ENCODE results near the gene NHERF2. TPM values are rescaled to one million over a fixed set of nuclear protein-coding genes. Genes with fewer than 3 reads are reported as not detected.

The NHERF2 gene
- total and polyA plus RNA-seq, 7 experiments from 2014 or later = 0.33 to 3.8 (median 3.5) TPM

DNA sequence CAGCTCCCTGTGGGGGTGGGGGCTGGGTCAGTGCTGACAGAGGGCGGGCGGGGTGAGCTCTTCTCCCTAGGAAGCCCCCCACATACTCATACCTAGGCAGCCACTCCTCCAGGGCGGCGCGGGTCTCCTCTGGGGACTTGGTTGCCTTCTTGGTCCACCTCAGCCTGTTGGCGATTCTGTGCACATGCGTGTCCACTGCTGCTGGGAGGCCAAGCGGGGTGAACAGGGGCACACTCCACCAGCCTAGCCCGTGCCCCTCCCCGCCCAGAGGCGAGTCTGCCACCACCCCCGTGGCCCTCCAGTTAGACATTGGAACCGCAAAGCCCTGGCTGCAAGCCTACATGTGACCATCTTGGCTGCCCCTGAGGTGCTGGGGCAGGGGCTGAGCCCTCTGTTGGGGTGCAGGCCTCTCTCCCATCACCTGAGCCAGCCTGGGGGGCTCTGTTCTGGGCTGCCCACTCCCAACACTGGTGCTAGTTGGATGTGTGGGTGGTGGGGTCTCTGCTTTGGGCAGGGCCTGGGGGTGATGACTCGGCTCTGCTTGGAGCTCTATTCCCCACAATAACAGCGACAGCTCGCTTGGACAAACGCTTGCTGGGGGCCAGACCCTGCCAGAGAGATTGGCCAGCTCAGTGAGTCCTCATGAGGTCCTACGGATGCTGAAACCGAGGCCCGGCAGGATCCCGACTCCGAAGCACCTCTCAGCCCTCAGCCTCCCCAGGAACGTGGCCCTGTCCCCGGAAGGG lies 13.5 kb downstream of the NHERF2 start:
- Histone ChIP-seq H3K36me3 (ENCODE audit: control insufficient read depth in 2 of 3, insufficient read depth in 3 of 3, low read length in 3 of 3) (peaks cover 0 to 4% (median 0%) of the 10 kb centered on the region in 3 experiments), H3K27me3 (ENCODE audit: control insufficient read depth in 2 of 2, insufficient read depth in 2 of 2, low read length in 2 of 2) (no peaks in the 10 kb centered on the region), H3K4me1 (ENCODE audit: control insufficient read depth in 2 of 2, insufficient read depth in 2 of 2, low read length in 2 of 2) (no peaks in the 10 kb centered on the region), H3K4me3 (ENCODE audit: low read length) (no peak overlapping the region), H3K27ac (ENCODE audit: low read depth, low read length) (no peak overlapping the region), H3K9me3 (ENCODE audit: control insufficient read depth in 2 of 3, low read length in 3 of 3) (no peaks in the 10 kb centered on the region)
- Mint-ChIP-seq H3K9me3 (peaks cover 0 to 1% (median 0%) of the 10 kb centered on the region in 11 donors), H3K4me1 (peaks cover 0 to 2% (median 0%) of the 10 kb centered on the region in 7 donors), H3K27ac (no peak overlapping the region), H3K4me3 (no peak overlapping the region), H3K36me3 (no peaks in the 10 kb centered on the region), H3K27me3 (no peaks in the 10 kb centered on the region)
- DNase-seq = no peak
- intact Hi-C loops (cut with micrococcal nuclease) = no loop called here
- ChIA-PET POLR2A (no interaction called here), CTCF (interaction anchor here (0.8 kb wide), 1 partner anchor 8 kb away, joined by 3 read pairs; the partner anchor contains the start of genes NTHL1 and TSC2)
- ATAC-seq = no peak

DNA sequence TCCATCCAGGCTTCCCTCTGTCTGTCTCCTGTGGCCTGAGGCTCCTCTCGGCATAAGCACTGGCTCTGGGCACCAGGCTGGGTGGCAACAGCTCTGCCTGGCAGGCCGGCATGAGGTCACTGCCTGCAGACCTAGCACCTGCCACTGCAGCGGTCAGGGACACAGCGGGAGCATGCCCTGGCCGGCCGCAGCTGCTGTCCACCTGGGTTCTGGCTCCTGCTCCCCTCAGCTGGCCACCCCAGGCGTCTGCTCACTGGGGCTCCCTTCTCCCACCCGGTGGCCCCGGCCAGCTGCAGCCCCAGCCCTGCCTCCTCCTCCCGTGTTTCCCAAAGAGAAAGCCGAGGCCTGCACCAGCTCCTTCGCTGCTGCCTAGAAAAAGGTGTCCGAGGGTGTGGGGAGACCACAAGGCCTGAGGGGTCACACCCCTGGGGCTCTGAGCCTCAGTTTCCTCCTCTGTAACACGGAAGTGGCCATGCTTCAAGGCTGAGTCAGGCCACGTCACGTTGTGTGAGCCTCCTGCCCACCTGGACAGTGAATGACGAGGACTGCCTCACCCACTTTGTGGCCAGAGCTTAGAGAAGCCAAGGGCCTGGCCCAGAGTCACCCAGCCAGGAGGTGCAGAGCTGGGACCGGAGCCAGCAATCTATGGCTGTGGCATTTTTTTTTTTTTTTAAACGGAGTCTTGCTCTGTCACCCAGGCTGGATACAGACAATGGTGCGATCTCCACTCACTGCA lies 14.3 kb downstream of the NHERF2 start:
- DNase-seq (no peak), ATAC-seq (no peak)
- H3K27ac Mint-ChIP-seq = no peak overlapping the region
- ChIA-PET POLR2A (no interaction called here), CTCF (interaction anchor here (0.7 to 0.8 kb wide), 2 partner anchors 17 to 86 kb away, joined by 3 to 4 read pairs; no protein-coding TSS in a partner anchor)
- intact Hi-C loops (cut with micrococcal nuclease) = no loop called here
- H3K9me3 Mint-ChIP-seq = peaks cover 0 to 1% (median 0%) of the 10 kb centered on the region in 11 donors
- H3K4me1 Mint-ChIP-seq = peaks cover 0 to 2% (median 0%) of the 10 kb centered on the region in 7 donors
- no peaks in the 10 kb centered on the region for H3K36me3 Mint-ChIP-seq
- Histone ChIP-seq H3K4me1 (ENCODE audit: control insufficient read depth in 2 of 2, insufficient read depth in 2 of 2, low read length in 2 of 2) (no peaks in the 10 kb centered on the region), H3K27ac (ENCODE audit: low read depth, low read length) (no peak overlapping the region), H3K9me3 (ENCODE audit: control insufficient read depth in 2 of 3, low read length in 3 of 3) (no peaks in the 10 kb centered on the region), H3K4me3 (ENCODE audit: low read length) (no peak overlapping the region), H3K36me3 (ENCODE audit: control insufficient read depth in 2 of 3, insufficient read depth in 3 of 3, low read length in 3 of 3) (peaks cover 0 to 4% (median 0%) of the 10 kb centered on the region in 3 experiments), H3K27me3 (ENCODE audit: control insufficient read depth in 2 of 2, insufficient read depth in 2 of 2, low read length in 2 of 2) (no peaks in the 10 kb centered on the region)
- no peak overlapping the region for H3K4me3 Mint-ChIP-seq
- no peaks in the 10 kb centered on the region for H3K27me3 Mint-ChIP-seq

DNA sequence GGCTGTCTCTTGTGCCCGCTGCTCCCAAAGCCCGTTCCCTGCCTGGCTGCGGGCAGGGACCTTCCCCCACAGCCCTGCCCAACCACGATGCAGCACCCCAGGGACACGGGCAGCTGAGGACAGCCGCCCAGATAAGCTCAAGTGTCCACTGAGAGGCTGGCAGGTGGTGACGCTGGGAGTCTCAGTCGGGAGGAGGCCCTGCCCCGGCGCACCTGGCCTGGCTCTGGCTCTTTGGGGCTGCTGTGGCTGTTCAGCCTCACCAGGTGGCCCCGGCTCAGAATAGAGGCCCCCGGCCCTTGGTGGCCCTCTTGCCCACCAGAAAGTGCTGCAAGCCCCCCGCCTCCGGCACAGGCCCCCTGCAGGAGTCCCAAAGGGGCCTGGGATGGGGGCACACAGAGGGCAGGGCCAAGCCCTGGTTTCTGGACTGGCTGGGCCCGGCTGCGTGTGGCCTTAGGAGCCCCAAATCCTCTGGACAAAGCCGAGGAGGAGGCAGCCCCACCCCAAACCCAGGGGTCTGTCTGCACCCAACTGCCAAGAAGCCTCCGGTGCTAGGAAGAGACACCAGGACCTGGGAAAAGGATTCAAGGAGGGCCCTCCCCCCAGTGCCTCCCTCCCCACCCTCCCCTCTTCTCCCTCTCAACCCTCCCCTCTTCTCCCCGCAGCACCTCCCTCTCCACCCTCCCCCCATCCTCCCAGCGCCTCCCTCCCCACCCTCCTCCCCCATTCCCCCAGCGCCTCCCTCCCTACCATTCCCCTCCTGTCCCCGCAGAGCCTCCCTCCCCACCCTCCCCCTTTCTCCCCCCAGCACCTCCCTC lies 15.7 kb downstream of the NHERF2 start:
- POLR2A ChIA-PET = no interaction called here
- H3K4me3 Mint-ChIP-seq = no peak overlapping the region

DNA sequence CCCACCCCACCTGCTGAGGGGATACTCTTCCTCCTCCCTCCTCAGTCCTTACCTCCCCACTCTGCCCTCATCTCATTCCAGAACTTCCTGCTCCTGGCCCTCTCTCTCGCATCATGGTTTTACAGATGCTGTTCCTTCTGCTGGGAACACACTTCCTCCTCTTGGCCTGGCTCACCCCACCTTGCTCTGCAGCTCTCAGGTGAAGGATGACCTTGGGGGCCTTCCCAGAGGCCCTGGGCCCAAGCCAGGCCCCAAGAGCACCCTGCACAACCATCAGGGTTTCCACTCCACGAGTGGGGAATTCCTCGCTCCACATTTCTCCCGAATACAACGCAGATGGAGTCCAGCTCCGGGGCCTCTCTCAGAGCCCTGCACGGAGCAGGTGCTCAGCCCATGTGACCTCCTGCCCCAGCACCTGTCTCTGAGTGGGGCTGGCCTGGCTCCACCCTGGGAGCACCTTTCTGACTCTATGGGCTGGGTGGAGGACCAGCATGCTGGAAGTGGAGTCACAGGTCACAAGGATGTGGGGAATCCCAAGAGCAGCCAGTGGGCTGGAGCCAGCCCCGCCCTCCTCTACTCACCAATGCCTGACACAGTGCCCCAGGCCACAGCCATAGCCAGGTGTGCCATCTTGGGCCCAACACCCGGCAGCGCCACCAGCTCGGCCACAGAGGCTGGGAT lies 16.4 kb downstream of the NHERF2 start:
- no peak for DNase-seq
- no peaks in the 10 kb centered on the region for H3K9me3 ChIP-seq (ENCODE audit: control insufficient read depth in 2 of 3, low read length in 3 of 3)
- Mint-ChIP-seq H3K27me3 (no peaks in the 10 kb centered on the region), H3K27ac (no peak overlapping the region), H3K36me3 (no peaks in the 10 kb centered on the region), H3K4me1 (peaks cover 6 to 12% (median 8%) of the 10 kb centered on the region in 7 donors), H3K4me3 (no peak overlapping the region), H3K9me3 (no peaks in the 10 kb centered on the region)
- H3K4me3 ChIP-seq (ENCODE audit: low read length) = no peak overlapping the region
- H3K27me3 ChIP-seq (ENCODE audit: control insufficient read depth in 2 of 2, insufficient read depth in 2 of 2, low read length in 2 of 2) = no peaks in the 10 kb centered on the region
- CTCF ChIA-PET = no interaction called here
- intact Hi-C loops (cut with micrococcal nuclease) = no loop called here
- peaks cover 0 to 8% (median 0%) of the 10 kb centered on the region in 3 experiments for H3K36me3 ChIP-seq (ENCODE audit: control insufficient read depth in 2 of 3, insufficient read depth in 3 of 3, low read length in 3 of 3)
- no peak overlapping the region for H3K27ac ChIP-seq (ENCODE audit: low read depth, low read length)
- peaks cover 0 to 5% of the 10 kb centered on the region in 2 donors for H3K4me1 ChIP-seq (ENCODE audit: control insufficient read depth in 2 of 2, insufficient read depth in 2 of 2, low read length in 2 of 2)
- POLR2A ChIA-PET = interaction anchor here (0.6 kb wide), 1 partner anchor 559 kb away, joined by 3 read pairs; no protein-coding TSS in a partner anchor
- ATAC-seq = no peak

More for the DNA sequence above, 15.7 kb downstream of the NHERF2 start:
- no peaks in the 10 kb centered on the region for H3K27me3 Mint-ChIP-seq
- H3K36me3 Mint-ChIP-seq = no peaks in the 10 kb centered on the region
- H3K4me1 ChIP-seq (ENCODE audit: control insufficient read depth in 2 of 2, insufficient read depth in 2 of 2, low read length in 2 of 2) = peaks cover 0 to 5% of the 10 kb centered on the region in 2 donors
- CTCF ChIA-PET = no interaction called here
- intact Hi-C loops (cut with micrococcal nuclease) = no loop called here
- no peak overlapping the region for H3K27ac Mint-ChIP-seq
- peaks cover 0 to 1% (median 0%) of the 10 kb centered on the region in 11 donors for H3K9me3 Mint-ChIP-seq
- ATAC-seq = no peak
- DNase-seq = no peak
- no peak overlapping the region for H3K4me3 ChIP-seq (ENCODE audit: low read length)
- H3K4me1 Mint-ChIP-seq = peaks cover 5 to 11% (median 8%) of the 10 kb centered on the region in 7 donors
- peaks cover 0 to 4% (median 0%) of the 10 kb centered on the region in 3 experiments for H3K36me3 ChIP-seq (ENCODE audit: control insufficient read depth in 2 of 3, insufficient read depth in 3 of 3, low read length in 3 of 3)
- no peak overlapping the region for H3K27ac ChIP-seq (ENCODE audit: low read depth, low read length)
- H3K27me3 ChIP-seq (ENCODE audit: control insufficient read depth in 2 of 2, insufficient read depth in 2 of 2, low read length in 2 of 2) = no peaks in the 10 kb centered on the region
- no peaks in the 10 kb centered on the region for H3K9me3 ChIP-seq (ENCODE audit: control insufficient read depth in 2 of 3, low read length in 3 of 3)

DNA sequence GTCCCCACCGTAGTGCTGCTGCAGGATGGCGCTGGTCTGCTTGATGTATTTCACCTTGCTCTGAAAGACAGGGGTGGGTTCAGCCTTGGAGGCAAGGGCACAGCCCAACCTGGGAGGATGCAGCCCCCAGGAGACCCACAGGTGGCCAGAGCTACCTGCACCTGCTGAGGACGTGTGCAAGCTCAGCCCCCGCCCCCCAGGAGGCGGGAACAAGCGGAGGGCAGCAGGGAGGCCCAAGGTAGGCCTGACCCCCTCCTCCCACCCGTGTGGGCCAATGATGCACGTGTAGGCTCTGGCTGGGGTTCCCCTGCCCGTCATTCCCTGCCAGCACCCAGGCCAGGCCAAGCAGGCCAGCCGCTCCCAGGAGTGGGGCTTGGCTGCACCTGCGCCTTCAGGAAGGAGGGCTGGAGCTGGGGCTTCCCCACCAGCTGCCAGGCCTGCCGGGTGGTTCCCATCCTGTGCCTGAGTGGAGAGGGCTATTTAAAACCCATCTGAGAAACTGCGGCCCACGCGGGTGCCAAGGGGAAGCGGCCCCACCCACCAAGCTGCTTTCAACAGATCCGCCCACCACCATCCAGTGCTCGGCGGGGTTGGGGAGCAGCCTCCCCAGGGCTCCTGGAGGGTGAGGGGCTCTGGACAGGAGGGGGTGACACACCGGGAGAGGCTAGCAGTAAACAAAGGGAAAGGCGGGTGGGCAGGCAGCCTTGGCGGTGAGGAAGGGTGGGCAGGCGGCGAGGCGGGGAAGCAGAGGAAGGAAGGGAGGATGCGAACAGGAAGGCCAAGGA lies 17.2 kb downstream of the NHERF2 start:
- Mint-ChIP-seq H3K9me3 (no peaks in the 10 kb centered on the region), H3K36me3 (no peaks in the 10 kb centered on the region), H3K27ac (no peak overlapping the region), H3K4me3 (no peak overlapping the region), H3K4me1 (peaks cover 13 to 20% (median 15%) of the 10 kb centered on the region in 7 donors), H3K27me3 (no peaks in the 10 kb centered on the region)
- H3K27me3 ChIP-seq (ENCODE audit: control insufficient read depth in 2 of 2, insufficient read depth in 2 of 2, low read length in 2 of 2) = no peaks in the 10 kb centered on the region
- DNase-seq (no peak), ATAC-seq (no peak)
- ChIA-PET CTCF (no interaction called here), POLR2A (interaction anchor here (0.6 kb wide), 1 partner anchor 559 kb away, joined by 3 read pairs; no protein-coding TSS in a partner anchor)
- H3K36me3 ChIP-seq (ENCODE audit: control insufficient read depth in 2 of 3, insufficient read depth in 3 of 3, low read length in 3 of 3) = peaks cover 0 to 8% (median 0%) of the 10 kb centered on the region in 3 experiments
- H3K4me1 ChIP-seq (ENCODE audit: control insufficient read depth in 2 of 2, insufficient read depth in 2 of 2, low read length in 2 of 2) = peaks cover 6 to 12% of the 10 kb centered on the region in 2 donors
- no peaks in the 10 kb centered on the region for H3K9me3 ChIP-seq (ENCODE audit: control insufficient read depth in 2 of 3, low read length in 3 of 3)
- intact Hi-C loops (cut with micrococcal nuclease) = no loop called here
- H3K27ac ChIP-seq (ENCODE audit: low read depth, low read length) = no peak overlapping the region
- H3K4me3 ChIP-seq (ENCODE audit: low read length) = no peak overlapping the region
